Nucleus accumbens (tissue), 56 donors: ENCODE results near the gene GLS2.
"Not testable (repeated sequence)": the region's sequence is repeated elsewhere in the genome, so short reads cannot be mapped to it uniquely, and the experiment has no call there.

ENCODE experiments used
- DNase-seq, 56 donors: peaks; one replicate each; lab custom pipeline; 2025; lab: John Stamatoyannopoulos, UW

GLS2 gene

DNA sequence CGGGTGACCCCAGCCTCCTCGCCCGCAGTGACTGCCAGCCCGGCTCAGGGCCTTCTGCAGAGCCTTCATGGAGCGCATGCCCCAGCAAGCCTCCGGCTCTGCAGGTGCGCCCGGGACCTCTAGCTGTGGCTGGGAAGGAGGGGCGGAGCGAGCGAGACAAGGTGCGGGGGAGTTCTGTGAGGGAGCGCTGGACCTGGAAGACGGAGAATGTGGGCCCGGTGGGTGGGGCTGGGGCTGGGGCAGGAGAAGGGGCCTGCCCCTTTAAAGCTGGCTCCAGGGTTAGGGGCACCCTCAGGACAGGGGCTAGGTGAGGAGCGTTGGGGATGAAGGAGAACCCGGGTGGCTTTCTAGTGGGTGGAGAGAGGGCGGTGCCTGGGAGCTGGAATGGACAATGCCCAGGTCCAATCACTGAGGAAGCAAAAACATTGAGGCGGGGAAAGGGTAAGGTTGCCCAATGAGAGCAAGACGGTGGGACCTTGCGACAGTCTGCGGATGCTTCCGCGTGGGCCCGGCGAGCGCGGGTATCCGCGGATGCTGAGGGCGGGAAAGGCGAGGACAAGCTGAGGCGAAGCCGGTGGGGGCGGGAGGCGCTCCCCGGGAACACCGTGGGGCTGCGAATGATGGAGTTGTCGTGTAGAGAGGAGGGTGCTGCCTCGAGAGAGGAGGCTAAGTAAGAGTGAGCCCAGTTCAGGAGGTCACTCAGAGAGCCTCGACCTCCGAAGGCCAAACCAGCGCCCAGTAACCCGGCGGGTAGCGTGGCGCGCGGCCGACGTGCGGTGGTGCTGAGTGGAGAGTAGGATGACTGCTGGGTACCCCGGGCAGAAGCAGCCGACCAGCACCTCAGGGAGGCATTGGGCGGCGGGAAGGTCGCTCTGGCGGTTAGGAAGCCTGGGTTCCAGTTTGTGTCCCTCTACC lies at the start of gene GLS2:
GLS2 (minus strand) TSS at position 121 of the 915 bp plus-strand sequence; CDS start at position 78, 43 bp downstream.
- DNase-seq, result peak; percentile 10 to 92 (median 74)

GRCh38 chr12:56537546-56537945 lies 49.6 kb upstream of the GLS2 start:
- DNase-seq, result no peak

DNA sequence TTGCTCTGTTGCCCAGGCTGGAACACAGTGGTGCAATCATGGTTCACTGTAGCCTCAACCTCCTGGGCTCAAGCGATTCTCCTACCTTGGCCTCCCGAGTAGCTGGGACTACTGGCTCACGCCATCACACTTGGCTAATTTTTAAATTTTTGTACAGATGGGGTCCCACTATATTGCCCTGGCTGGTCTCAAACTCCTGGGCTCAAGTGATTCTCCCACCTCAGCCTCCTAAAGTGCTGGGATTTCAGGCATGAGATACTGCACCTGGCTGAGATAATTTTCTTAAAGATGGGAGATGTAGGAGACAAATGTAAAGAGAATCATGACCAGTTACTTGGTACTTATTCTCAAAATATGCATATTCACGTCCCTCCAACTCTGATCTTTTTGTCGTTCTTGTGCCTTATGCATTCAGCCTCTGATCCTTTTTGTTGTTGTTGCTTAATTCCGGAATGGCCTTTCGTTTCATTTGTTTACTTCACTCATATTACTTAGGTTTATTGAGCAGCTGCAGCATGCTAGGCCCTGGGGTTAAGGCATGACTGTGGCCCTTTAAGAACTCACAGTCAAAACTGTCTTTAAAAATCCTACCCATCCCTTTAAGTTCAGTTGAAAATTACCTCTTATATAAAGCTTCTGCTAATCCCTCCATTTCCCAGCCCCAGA lies 42.6 kb upstream of the GLS2 start:
- no peak for DNase-seq

DNA sequence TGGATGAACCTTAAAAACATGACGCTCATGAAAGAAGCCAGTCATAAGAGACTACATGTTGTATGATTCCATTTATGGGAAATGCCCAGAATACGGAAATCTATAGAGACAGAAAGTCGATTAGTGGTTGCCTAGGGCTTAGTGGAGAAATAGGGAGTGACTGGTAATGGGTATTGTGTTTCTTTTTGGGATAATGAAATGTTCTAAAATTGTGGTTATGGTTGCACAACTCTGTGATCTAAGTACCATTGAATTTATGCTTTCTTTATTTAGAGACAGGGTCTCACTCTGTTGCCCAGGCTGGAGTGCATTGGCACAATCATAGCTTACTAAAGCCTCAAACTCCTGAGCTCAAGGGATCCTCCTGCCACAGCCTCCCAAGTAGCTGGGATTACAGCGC lies 41.7 kb upstream of the GLS2 start:
- DNase-seq, result no peak

DNA sequence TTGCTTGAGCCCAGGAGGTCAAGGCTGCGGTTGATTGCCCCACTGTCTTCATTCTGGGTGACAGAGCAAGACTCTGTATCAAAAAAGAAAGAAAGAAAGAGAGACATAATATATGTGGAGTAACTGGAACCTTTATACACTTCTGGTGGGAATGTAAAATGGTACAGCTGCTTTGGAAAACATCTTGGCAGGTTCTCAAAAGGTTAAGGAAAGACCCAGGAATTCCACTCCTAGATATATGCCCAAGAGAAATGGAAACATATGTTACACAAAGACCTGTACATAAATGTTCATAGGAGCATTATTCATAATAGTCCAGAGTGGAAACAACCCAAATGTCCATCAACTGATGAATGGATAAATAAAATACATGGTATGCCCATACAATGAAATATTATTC lies 40.9 kb upstream of the GLS2 start:
- no peak for DNase-seq

DNA sequence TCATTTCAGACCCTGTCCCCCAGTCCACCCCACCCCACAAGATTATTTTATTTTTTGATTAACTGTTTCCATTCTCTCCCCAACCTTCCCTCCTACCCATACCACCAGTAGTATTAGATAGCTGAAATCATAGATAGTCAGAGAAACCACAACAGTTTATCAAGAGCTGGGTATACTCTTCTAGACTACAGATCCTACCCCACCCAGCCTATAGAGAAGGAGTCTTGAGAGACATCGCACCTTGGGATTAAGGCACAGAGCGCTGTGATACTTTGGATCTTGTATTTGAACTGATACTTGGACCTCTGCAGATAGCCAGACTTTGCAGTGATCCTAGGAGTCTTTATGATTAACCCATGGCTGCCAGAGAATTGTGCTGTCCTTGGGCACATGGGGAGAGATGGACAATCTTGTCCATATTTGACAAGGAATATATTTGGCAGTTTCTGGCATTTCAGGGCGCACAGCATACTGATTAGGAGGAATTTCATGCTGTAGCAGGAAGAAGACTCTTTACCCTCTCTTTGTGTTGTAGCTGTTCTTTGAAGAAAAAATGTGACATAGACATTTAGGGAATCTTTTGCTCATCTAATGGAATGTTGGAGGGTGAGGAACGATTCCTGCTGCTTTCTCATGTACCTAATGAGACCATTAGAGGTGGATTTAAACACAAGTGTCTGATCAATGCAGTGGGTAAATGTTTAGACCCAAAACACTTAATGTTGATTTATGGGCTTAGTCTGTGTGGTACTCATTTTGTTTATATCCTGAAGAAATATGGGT lies 34.6 kb upstream of the GLS2 start:
- peak in 3 of 56 donors; percentile 0 to 23 (median 1) for DNase-seq

GRCh38 chr12:56521590-56522371 lies 33.8 kb upstream of the GLS2 start, which contains the start of gene RBMS2:
Gene RBMS2 (plus strand): TSS chr12:56521820. CDS start chr12:56522024, 204 bp downstream.
- peak in 50 of 56 donors; percentile 10 to 89 (median 56) for DNase-seq

GRCh38 chr12:56521209-56521589 lies 33.2 kb upstream of the GLS2 start:
- DNase-seq, result peak in 1 of 56 donors; percentile 1

- no peak for DNase-seq
Measured at GRCh38 chr12:56520506-56520905, 32.5 kb upstream of the GLS2 start.

DNA sequence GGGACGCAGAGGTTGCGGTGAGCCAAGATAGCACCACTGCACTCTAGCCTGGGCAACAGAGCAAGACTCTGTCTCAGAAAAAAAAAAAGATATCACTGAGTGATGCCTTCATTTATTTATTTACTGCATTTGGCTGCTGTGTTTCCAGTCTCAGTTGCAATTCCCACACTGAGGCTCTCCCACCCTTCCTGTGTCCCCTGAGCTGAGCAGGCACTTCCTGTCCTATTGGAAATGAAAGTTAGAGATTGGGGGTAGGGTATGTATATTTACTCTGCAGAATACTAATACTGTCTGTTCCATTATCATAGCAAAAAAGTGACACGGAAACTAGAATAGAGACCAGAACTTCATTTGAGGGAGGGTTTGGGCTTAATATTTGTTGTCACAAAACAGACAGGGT lies 32.1 kb upstream of the GLS2 start:
- DNase-seq, result no peak

DNA sequence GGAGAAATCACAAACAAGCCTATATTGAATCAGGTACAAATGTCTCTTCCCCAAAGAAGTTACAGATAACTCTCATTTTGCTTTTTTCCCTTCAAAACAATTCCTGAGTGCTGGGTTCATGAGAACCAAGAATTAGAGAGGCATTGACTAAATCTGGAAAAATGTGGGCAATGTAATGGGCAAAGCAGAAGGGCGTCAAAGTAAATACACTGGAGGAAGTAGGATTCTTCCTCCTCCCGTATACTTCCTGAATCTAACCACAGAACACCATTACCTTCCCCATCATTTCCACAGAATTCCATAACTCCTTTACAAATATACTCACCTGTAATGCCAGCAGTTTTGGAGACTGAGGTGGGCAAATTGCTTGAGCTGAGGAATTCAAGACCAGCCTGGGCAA lies 30.6 kb upstream of the GLS2 start:
- DNase-seq, result no peak

DNA sequence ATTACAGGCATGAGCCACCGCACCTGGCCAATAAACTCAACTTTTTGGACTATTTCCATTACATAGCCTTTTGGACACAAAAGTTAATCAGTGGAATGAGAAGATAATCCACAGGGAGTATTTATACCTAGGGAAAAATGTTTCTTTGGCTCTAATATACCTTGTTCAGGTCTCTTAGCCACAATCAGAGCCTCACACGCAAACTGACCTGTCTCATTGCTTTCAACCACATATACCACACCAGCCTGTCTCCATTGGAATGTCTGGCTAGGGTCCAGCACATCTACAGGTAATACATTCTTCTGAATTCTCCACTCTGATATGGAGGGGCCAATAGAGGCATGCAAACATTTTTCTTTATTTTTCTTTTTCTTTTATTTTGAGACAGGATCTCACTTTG lies 29.9 kb upstream of the GLS2 start:
- no peak for DNase-seq

DNA sequence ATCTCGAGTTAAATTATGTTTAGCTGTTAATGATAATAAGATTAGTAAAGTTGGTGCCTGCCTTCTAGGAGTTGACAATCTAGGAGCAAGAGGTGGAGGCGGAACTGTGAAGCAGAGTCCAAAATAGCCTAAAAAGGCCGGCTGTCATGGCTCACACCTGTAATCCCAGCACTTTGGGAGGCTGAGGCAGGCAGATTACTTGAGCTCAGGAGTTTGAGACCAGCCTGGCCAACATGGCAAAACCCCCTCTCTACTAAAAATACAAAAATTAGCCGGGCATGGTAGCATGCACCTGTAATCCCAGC lies 26.0 kb upstream of the GLS2 start:
- DNase-seq, result not testable (repeated sequence)

GRCh38 chr12:56510786-56511185 lies 22.8 kb upstream of the GLS2 start:
- no peak for DNase-seq

DNA sequence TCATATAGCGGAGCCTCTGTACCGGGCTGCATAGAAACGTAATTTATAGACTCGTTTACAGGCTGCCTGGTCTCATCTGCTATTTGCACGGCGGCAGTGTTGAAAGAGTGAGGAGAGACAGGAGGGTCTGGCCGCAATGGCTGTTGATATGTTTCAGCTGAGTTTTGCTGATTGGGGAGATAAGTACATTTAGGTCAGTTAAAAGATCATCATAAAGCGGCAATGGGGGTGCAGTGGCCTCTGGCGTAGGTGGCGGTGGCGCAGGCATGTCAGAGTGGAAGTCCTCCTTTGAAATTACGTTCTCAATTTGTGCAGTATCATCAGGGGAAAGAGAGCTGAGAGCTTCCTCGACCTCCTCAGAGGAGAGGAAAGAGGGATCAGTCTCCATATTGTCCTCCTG lies 11.9 kb upstream of the GLS2 start:
- not testable (repeated sequence) for DNase-seq

DNA sequence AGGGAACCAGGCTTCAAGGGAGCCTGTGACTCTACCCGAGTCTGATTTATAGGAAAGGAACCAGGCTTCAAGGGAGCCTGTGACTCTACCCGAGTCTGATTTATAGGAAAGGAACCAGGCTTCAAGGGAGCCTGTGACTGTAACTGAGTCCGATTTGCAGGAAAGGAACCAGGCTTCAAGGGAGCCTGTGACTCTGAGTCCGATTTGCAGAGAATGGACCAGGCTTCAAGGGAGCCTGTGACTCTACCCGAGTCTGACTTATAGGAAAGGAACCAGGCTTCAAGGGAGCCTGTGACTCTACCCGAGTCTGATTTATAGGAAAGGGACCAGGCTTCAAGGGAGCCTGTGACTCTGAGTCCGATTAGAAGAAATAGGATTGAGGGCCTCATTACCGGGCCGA lies 11.5 kb upstream of the GLS2 start:
- not testable (repeated sequence) for DNase-seq

DNA sequence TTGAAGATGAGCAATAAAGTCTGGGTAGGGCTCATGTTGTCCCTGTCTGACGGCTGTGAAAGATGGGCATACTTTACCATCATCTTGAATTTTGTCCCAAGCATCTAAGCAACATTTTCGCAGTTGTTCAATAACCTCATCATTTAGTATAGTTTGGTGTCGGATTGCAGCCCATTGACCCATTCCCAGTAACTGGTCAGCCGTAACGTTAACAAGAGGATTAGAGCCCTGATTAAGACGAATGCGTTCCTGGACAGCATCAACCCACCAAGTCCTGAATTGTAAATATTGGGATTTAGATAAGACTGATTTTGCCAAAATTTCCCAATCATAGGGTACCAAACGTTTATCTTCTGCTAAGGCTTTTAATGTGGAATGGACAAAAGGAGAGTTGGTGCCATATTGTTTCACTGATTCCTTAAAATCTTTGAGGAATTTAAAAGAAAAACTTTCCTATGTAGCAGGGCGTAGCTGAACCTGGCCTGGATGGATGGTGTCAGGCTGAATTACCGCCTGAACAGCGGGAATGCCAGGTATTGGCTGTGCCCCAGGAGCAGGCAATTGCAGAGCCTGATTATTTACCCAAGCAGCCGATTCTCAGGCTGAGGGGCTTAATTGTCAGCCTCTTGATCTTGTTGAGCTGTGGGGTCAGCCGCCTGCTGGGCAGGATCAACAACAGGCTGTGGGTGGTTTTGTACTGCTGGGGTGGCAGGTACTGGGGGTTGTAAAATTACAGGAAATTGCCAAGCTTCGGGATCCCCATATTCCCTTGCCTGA lies 10.4 kb upstream of the GLS2 start:
- DNase-seq, result not testable (repeated sequence)

GRCh38 chr12:56496704-56497103 lies 8.7 kb upstream of the GLS2 start:
- peak in 36 of 56 donors; percentile 1 to 70 (median 19) for DNase-seq

DNA sequence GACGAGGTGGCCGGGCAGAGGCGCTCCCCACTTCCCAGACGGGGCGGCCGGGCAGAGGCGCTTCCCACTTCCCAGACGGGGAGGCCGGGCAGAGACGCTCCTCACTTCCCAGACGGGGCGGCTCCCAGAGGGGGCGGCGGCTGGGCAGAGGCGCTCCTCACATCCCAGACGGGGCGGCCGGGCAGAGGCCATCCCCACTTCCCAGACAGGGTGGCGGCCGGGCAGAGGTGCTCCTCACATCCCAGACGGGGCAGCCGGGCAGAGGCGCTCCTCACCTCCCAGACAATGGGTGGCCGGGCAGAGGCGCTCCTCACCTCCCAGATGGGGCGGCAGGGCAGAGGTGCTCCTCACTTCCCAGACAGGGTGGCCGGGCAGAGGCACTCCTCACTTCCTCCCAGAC lies 6.5 kb upstream of the GLS2 start:
- DNase-seq, result not testable (repeated sequence)

DNA sequence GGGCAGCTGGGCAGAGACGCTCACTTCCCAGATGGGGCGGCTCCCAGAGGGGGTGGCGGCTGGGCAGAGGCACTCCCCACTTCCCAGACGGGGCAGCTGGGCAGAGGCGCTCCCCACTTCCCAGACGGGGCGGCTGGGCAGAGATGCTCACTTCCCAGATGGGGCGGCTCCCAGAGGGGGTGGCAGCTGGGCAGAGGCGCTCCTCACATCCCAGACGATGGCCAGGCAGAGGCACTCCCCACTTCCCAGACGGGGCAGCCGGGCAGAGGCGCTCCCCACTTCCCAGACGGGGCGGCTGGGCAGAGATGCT lies 6.1 kb upstream of the GLS2 start:
- DNase-seq, result not testable (repeated sequence)
